GM18858 (cell line): Measurements from ENCODE around the gene BDNF.
"Not testable (repeated sequence)": the region's sequence is repeated elsewhere in the genome, so short reads cannot be mapped to it uniquely, and the experiment has no call there.

ENCODE experiments used
- ATAC-seq: cut with Tn5 transposase; IDR thresholded peaks from one replicate; pipeline ENCODE4 v1.9.1; 2021; ENCODE audit not compliant: unreplicated experiment

Gene BDNF

GRCh38 chr11:27673979-27674663 is 26.1 kb downstream of the BDNF start:
- no peak for ATAC-seq

- ATAC-seq: no peak
Observed at GRCh38 chr11:27672836-27673464, 27.3 kb downstream of the BDNF start.

- not testable (repeated sequence) for ATAC-seq
Observed at GRCh38 chr11:27665508-27666101, 34.6 kb downstream of the BDNF start.

- no peak for ATAC-seq
Observed at GRCh38 chr11:27663326-27663725, 36.9 kb downstream of the BDNF start.

GRCh38 chr11:27660171-27660570 is 40.1 kb downstream of the BDNF start:
- no peak for ATAC-seq

GRCh38 chr11:27658535-27659236 is 41.6 kb downstream of the BDNF start:
- ATAC-seq: no peak

- ATAC-seq: no peak
Observed at GRCh38 chr11:27656806-27657483, 43.3 kb downstream of the BDNF start.

- no peak for ATAC-seq
Observed at GRCh38 chr11:27656320-27656719, 43.9 kb downstream of the BDNF start.

- ATAC-seq: no peak
Observed at GRCh38 chr11:27653990-27654758, 46.1 kb downstream of the BDNF start.

- ATAC-seq: no peak
Observed at GRCh38 chr11:27651711-27652110, 48.5 kb downstream of the BDNF start.

- ATAC-seq: no peak
Observed at GRCh38 chr11:27650988-27651387, 49.3 kb downstream of the BDNF start.

- ATAC-seq: no peak
Observed at GRCh38 chr11:27649800-27650199, 50.5 kb downstream of the BDNF start.

GRCh38 chr11:27648840-27649239 is 51.4 kb downstream of the BDNF start:
- no peak for ATAC-seq

- no peak for ATAC-seq
Observed at GRCh38 chr11:27646051-27646818, 54.0 kb downstream of the BDNF start.

- no peak for ATAC-seq
Observed at GRCh38 chr11:27642954-27643353, 57.3 kb downstream of the BDNF start.

- ATAC-seq: no peak
Observed at GRCh38 chr11:27640954-27641353, 59.3 kb downstream of the BDNF start.

GRCh38 chr11:27635567-27636037 is 64.7 kb downstream of the BDNF start:
- ATAC-seq: no peak

- ATAC-seq: not testable (repeated sequence)
Observed at GRCh38 chr11:27634776-27635175, 65.5 kb downstream of the BDNF start.

GRCh38 chr11:27634282-27634681 is 66.0 kb downstream of the BDNF start:
- ATAC-seq: not testable (repeated sequence)

GRCh38 chr11:27629023-27629422 is 71.2 kb downstream of the BDNF start:
- ATAC-seq: not testable (repeated sequence)
